ENCODE results near the gene FLNA. TPM values are rescaled to one million over a fixed set of nuclear protein-coding genes. Genes with fewer than 3 reads are reported as not detected.

FLNA gene
- total RNA-seq, 3 donors from 2014 or later = 164 to 4,590 (median 513) TPM

GRCh38 chrX:154372612-154373022, 1.8 kb downstream of the FLNA start:
- Histone ChIP-seq H3K9me3 (no peaks in the 10 kb centered on the region), H3K36me3 (ENCODE audit: low read depth) (no peaks in the 10 kb centered on the region), H3K4me3 (no peak overlapping the region), H3K4me1 (ENCODE audit: low read depth) (no peaks in the 10 kb centered on the region)
- intact Hi-C loops (cut with DNase I, micrococcal nuclease) = no loop called here
- DNase-seq = no peak
- TF ChIP-seq CTCF (IDR thresholded peaks at IDR 0.05) = no peak
- no peak for ATAC-seq

GRCh38 chrX:154371789-154372300, 2.6 kb downstream of the FLNA start:
- ATAC-seq (no peak), DNase-seq (peak in 1 of 3 donors; percentile 60)
- TF ChIP-seq CTCF (IDR thresholded peaks at IDR 0.05) = no peak
- Histone ChIP-seq H3K36me3 (ENCODE audit: low read depth) (no peaks in the 10 kb centered on the region), H3K4me3 (peak overlapping the region; percentile 9), H3K4me1 (ENCODE audit: low read depth) (no peaks in the 10 kb centered on the region), H3K9me3 (no peaks in the 10 kb centered on the region)
- intact Hi-C loops (cut with DNase I, micrococcal nuclease) = no loop called here

- Histone ChIP-seq H3K9me3 (no peaks in the 10 kb centered on the region), H3K4me3 (peak overlapping the region; percentile 19), H3K4me1 (ENCODE audit: low read depth) (no peaks in the 10 kb centered on the region), H3K36me3 (ENCODE audit: low read depth) (no peaks in the 10 kb centered on the region)
- DNase-seq (peak; percentile 87 to 96 (median 89)), ATAC-seq (peak; percentile 81)
- no peak for TF ChIP-seq CTCF (IDR thresholded peaks at IDR 0.05)
- intact Hi-C loops (cut with DNase I, micrococcal nuclease) = no loop called here
These were observed 3.2 kb downstream of the FLNA start for GRCh38 chrX:154371017-154371788.

- Histone ChIP-seq H3K4me3 (peak overlapping the region; percentile 19), H3K9me3 (no peaks in the 10 kb centered on the region), H3K4me1 (ENCODE audit: low read depth) (no peaks in the 10 kb centered on the region), H3K36me3 (ENCODE audit: low read depth) (no peaks in the 10 kb centered on the region)
- DNase-seq = peak in 1 of 3 donors; percentile 67
- ATAC-seq = no peak
- TF ChIP-seq CTCF (IDR thresholded peaks at IDR 0.05) = no peak
- intact Hi-C loops (cut with DNase I, micrococcal nuclease) = no loop called here
These were observed 4.0 kb downstream of the FLNA start for GRCh38 chrX:154370300-154371016.

GRCh38 chrX:154369449-154370299, 4.8 kb downstream of the FLNA start:
- Histone ChIP-seq H3K9me3 (no peaks in the 10 kb centered on the region), H3K36me3 (ENCODE audit: low read depth) (no peaks in the 10 kb centered on the region), H3K4me1 (ENCODE audit: low read depth) (no peaks in the 10 kb centered on the region), H3K4me3 (peak overlapping the region; percentile 19)
- DNase-seq (peak; percentile 59 to 80 (median 62)), ATAC-seq (peak; percentile 26)
- no peak for TF ChIP-seq CTCF (IDR thresholded peaks at IDR 0.05)
- intact Hi-C loops (cut with DNase I, micrococcal nuclease) = no loop called here
